Right atrium auricular region (tissue), 2 donors: Measurements from ENCODE around the gene CSK. TPM values are rescaled to one million over a fixed set of nuclear protein-coding genes. Genes with fewer than 3 reads are reported as not detected.

Experiments
- DNase-seq: peaks from one replicate; pipeline ENCODE4 v3.0.0-alpha.2; 2019; ENCODE audit warnings: low spot score
- H3K27ac ChIP-seq, 2 donors: fragments of 200-600 bp; sonication (generic); 1 replicate in 1 of 2; 2 replicates in 1 of 2; pipeline ENCODE4 v1.5.1; 2016 to 2019
- H3K27me3 ChIP-seq, 2 donors: fragments of 200-600 bp; sonication (generic); one replicate each; pipeline versions ENCODE4 v1.5.1 to v1.6.0; 2017 to 2019
- H3K36me3 ChIP-seq: fragments of 200-600 bp; sonication (generic); one replicate; pipeline ENCODE4 v1.5.1; 2016
- H3K4me1 ChIP-seq, 2 donors: fragments of 200-600 bp; sonication (generic); one replicate each; pipeline versions ENCODE4 v1.5.1 to v1.6.0; 2017 to 2019
- H3K4me3 ChIP-seq, 2 donors: fragments of 200-600 bp; sonication (generic); 1 replicate in 1 of 2; 2 replicates in 1 of 2; pipeline ENCODE4 v1.5.1; 2017 to 2019; ENCODE audit warnings: mild to moderate bottlenecking in 1 of 2, moderate library complexity in 1 of 2
- H3K9me3 ChIP-seq, 2 donors: fragments of 200-600 bp; sonication (generic); one replicate each; pipeline ENCODE4 v1.5.1; 2019
- total RNA-seq, 2 donors: library from RNA; depleted of rRNA; stranded (reverse); fragments of >200 nt; gene quantifications; one replicate each; pipeline ENCODE4 v1.1.0, GENCODE V29; 2016
- TF ChIP-seq, protein P1 (sequence below), 2 donors: fragments of 200-600 bp; sonication (generic); IDR thresholded peaks; one replicate each; pipeline ENCODE4 v1.5.1; 2019; ENCODE audit warnings: antibody characterized with exemption in 2 of 2

CSK gene
- total RNA-seq, 2 donors from 2014 or later, result 25.6 to 26.8 TPM

DNA sequence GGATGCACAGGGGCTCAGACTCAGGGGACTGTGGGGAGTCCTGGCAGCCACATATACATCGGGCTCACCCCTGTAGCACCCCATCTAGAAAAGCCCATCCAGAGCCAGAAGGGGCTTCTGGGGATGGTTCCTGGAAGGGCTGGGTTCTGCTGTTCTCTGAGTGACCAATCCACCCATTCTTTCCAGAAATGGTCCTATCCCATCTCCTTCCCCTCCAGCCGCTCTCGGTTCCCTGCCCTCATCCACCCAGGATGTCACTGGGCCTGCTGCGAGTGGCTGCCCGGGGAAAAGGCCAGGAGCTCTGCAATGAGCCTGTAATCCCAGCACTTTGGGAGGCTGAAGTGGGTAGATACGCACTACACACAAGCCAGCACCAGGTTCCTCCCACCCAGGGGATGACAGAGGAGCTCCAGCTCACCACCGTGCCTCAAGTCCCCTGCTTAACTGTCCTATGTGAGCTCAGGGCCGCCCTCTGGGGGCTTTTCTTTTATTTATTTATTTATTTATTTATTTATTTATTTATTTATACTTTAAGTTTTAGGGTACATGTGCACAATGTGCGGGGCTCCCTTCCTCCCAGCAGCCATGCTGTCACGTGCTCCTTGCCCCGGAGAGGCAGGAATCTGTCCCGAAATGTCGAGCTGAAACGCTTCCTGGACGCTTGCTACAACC lies 13.6 kb upstream of the CSK start:
- no peak for DNase-seq

DNA sequence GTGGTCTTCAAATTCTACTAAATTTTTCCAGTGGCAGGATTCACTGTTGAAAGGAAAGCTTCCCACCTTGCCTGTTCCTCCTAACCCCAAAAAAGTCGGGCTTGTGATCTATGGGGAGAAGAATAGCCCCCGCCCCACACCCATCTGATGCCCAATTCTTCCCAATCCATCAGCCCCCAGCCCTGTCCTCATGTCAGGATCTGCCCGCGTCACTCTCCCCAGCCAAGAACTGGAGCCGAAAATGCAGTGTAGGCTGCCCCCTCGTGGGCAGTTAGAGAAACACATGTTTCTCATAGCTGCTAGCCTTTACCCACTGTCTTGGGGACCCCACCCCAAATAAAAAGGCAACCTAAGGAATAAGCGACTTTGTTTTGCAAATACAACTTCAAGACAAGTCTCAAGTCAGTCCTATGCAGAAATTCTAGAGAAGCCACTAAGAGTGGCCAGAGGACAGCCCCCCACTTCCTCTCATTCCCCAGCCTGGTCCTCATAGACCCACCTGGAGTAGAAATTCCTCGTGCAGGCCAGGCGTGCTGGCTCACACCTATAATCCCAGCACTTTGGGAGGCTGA lies 13.0 kb upstream of the CSK start:
- TF ChIP-seq, protein P1, sequence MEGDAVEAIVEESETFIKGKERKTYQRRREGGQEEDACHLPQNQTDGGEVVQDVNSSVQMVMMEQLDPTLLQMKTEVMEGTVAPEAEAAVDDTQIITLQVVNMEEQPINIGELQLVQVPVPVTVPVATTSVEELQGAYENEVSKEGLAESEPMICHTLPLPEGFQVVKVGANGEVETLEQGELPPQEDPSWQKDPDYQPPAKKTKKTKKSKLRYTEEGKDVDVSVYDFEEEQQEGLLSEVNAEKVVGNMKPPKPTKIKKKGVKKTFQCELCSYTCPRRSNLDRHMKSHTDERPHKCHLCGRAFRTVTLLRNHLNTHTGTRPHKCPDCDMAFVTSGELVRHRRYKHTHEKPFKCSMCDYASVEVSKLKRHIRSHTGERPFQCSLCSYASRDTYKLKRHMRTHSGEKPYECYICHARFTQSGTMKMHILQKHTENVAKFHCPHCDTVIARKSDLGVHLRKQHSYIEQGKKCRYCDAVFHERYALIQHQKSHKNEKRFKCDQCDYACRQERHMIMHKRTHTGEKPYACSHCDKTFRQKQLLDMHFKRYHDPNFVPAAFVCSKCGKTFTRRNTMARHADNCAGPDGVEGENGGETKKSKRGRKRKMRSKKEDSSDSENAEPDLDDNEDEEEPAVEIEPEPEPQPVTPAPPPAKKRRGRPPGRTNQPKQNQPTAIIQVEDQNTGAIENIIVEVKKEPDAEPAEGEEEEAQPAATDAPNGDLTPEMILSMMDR (IDR thresholded peaks at IDR 0.05), result peak; percentile 87 to 88
- DNase-seq, result no peak
- H3K27me3 ChIP-seq, result no peaks in the 10 kb centered on the region
- no peaks in the 10 kb centered on the region for H3K36me3 ChIP-seq
- no peak overlapping the region for H3K27ac ChIP-seq
- peak overlapping the region in 1 of 2 donors; percentile 28 for H3K4me3 ChIP-seq
- H3K4me1 ChIP-seq, result peaks cover 0 to 17% of the 10 kb centered on the region in 2 donors
- H3K9me3 ChIP-seq, result no peaks in the 10 kb centered on the region

More for the DNA sequence above, 13.6 kb upstream of the CSK start:
- no peaks in the 10 kb centered on the region for H3K36me3 ChIP-seq
- H3K4me1 ChIP-seq, result peaks cover 0 to 17% of the 10 kb centered on the region in 2 donors
- H3K27ac ChIP-seq, result no peak overlapping the region
- H3K27me3 ChIP-seq, result no peaks in the 10 kb centered on the region
- H3K4me3 ChIP-seq, result peak overlapping the region in 1 of 2 donors; percentile 28
- TF ChIP-seq, protein P1 (IDR thresholded peaks at IDR 0.05), result no peak
- no peaks in the 10 kb centered on the region for H3K9me3 ChIP-seq

DNA sequence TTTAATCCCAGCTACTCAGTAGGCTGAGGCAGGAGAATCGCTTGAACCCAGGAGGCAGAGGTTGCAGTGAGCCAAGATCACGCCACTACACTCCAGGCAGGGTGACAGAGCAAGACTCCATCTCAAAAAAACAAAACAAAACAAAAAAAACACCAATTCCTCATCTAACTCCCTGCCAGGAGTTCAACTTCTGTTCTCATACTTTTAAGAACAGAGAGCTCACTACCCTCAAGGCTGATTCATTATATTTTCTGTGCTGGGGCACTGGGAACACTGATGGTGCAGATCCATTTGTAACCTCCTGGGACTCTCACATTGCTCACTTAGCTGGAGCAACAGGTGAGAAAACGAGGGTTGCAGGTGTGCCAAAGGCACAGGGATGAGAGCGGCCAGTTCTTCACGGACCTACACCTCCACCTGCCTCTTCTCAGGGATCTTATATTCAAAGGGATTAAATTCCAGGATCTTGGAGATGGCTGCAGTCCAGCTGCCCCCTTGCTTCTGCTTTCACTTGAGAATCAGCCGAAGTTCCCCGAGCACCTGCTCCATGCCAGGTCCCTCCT lies 12.3 kb upstream of the CSK start:
- TF ChIP-seq, protein P1 (IDR thresholded peaks at IDR 0.05), result no peak
- H3K27me3 ChIP-seq, result no peaks in the 10 kb centered on the region
- no peak for DNase-seq

DNA sequence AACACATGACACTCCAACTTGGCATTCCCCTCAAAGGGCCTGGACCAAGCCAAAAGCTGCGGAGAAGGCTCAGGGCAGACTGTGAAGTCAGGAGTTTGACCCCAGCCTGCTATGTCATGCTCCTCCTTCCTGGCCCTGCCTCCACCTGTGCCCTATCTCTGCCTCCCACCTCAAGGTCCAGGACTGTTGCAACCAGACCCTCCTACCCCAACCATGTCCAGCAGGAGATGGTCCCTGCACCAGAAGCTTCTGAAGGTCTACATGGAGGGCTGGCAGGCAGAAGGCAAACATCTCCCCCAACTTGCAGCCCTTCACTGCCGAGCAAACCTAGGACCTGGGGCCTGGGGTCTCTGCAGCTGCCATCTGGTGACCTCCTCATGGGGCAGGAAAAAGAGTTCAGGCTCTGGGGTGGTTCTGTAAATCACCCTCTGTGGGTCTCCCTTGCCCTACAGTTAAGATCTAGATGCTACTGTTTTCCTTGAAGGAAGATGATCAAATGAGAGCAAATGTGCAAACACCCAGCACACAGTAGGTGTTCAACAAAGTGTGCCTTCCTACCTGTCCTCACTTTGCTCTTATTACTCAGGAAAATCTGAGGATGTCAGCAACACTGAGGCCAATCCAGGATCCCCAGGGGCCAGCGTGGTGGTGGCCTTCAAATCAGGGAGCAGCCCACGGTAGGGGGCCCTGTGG lies 11.5 kb upstream of the CSK start:
- no peak overlapping the region for H3K4me3 ChIP-seq
- H3K4me1 ChIP-seq, result peaks cover 0 to 17% of the 10 kb centered on the region in 2 donors
- H3K9me3 ChIP-seq, result no peaks in the 10 kb centered on the region
- TF ChIP-seq, protein P1 (IDR thresholded peaks at IDR 0.05), result no peak
- H3K27me3 ChIP-seq, result no peaks in the 10 kb centered on the region
- no peak for DNase-seq
- H3K27ac ChIP-seq, result peak overlapping the region; percentile 23 to 42
- H3K36me3 ChIP-seq, result no peaks in the 10 kb centered on the region

More for the DNA sequence above, 12.3 kb upstream of the CSK start:
- H3K9me3 ChIP-seq, result no peaks in the 10 kb centered on the region
- H3K4me1 ChIP-seq, result peaks cover 0 to 17% of the 10 kb centered on the region in 2 donors
- H3K27ac ChIP-seq, result no peak overlapping the region
- H3K36me3 ChIP-seq, result no peaks in the 10 kb centered on the region
- H3K4me3 ChIP-seq, result no peak overlapping the region

DNA sequence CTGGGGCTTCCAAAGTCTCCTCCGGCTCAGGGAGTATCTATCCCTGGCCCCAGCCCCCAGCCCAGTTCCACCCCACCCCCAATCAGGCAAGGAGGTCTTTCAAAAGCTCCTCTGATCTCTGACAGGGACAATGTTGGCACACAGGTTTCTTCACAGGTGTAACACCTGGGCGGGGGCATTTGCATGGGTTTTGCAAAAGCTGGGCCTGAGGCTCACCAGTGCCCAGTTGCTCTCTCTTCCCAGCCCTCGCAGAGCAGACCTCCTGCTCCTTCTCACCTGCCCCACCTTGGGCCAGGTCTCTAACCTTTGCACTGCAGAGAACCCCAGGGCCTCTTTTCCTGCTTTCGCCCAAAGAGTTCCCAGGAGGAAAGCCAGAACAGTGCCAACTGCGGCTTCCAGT lies 8.6 kb upstream of the CSK start:
- no peaks in the 10 kb centered on the region for H3K27me3 ChIP-seq
- H3K4me3 ChIP-seq, result no peak overlapping the region
- H3K9me3 ChIP-seq, result no peaks in the 10 kb centered on the region
- TF ChIP-seq, protein P1 (IDR thresholded peaks at IDR 0.05), result no peak
- H3K36me3 ChIP-seq, result no peaks in the 10 kb centered on the region
- no peak overlapping the region for H3K27ac ChIP-seq
- peaks cover 0 to 38% of the 10 kb centered on the region in 2 donors for H3K4me1 ChIP-seq
- no peak for DNase-seq
